H1 (cell line): Measurements from ENCODE around the gene RCSD1.

ENCODE experiments used
- BACH1 ChIP-seq: IDR thresholded peaks from 2 replicates; pipeline ENCODE4 v1.6.1; 2012; ENCODE audit warnings: low read length, improper control_type of control experiment
- SUZ12 ChIP-seq: fragments of 200-600 bp; sonication (generic); IDR thresholded peaks from 2 replicates; pipeline ENCODE4 v1.6.1; 2012; ENCODE audit warnings: mild to moderate bottlenecking, inconsistent platforms, low read length, moderate library complexity, mixed read lengths
- TAF1 ChIP-seq: IDR thresholded peaks from 2 replicates; pipeline ENCODE4 v1.6.1; 2011; ENCODE audit warnings: mild to moderate bottlenecking, low read depth, low read length
- TCF12 ChIP-seq: IDR thresholded peaks from 2 replicates; pipeline ENCODE4 v1.6.1; 2011; ENCODE audit warnings: low read depth, mild to moderate bottlenecking, low read length
- YY1 ChIP-seq: IDR thresholded peaks from 2 replicates; pipeline ENCODE4 v1.6.1; 2011; ENCODE audit warnings: low read depth, mild to moderate bottlenecking, low read length

DNA sequence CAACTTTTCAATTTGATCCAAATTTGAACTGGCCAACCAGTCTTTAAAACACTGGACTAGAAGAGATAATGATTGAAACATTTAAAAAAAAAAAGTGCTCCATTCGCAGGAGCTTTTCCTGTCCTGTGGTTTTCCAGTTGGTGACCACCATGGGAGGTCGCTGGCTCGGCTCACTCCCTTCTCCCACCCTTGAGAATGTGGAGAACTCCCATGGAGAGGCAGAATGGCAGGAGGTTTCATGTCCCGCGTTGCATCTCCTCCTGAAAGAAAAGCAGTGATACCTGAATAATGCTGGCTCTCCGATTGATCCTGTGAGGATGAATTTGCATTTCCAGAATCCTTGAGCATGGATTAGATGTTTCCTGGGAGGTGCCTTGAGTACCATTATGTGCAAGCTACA is 75.2 kb downstream of the RCSD1 start:
- no peak for TF ChIP-seq BACH1
- TF ChIP-seq TCF12 = no peak
- TF ChIP-seq SUZ12 = no peak
- TF ChIP-seq YY1 = 0 out of 2 replicates have a peak, but pooled peaks have one; percentile 14
- TF ChIP-seq TAF1 = no peak
